SK-N-SH (cell line): Measurements from ENCODE around the gene ST6GALNAC1. TPM values are rescaled to one million over a fixed set of nuclear protein-coding genes. Genes with fewer than 3 reads are reported as not detected.

Source experiments
- CTCF ChIA-PET: fragments of 300-600, 350-600 bp; formaldehyde crosslinking; extraction: SDS; loops from one replicate; lab custom pipeline; 2021; lab: Yijun Ruan, JAX
- POLR2A ChIA-PET: fragments of 350-600 bp; sonication (Branson Sonifier 250); formaldehyde crosslinking; extraction: SDS; loops from one replicate; lab custom pipeline; 2020; ENCODE audit warnings: antibody characterized with exemption, inconsistent platforms; lab: Yijun Ruan, JAX
- DNase-seq: peaks from one replicate; pipeline ENCODE4 v3.0.0; 2012
- H2AFZ ChIP-seq: fragments of 200-600 bp; sonication (generic); 2 replicates; pipeline ENCODE4 v1.8.1; 2016; ENCODE audit warnings: antibody characterized with exemption, mild to moderate bottlenecking, low read depth
- H3F3A ChIP-seq: fragments of 200-600 bp; sonication (generic); replicated peaks from 2 replicates; pipeline ENCODE3; 2016; ENCODE audit warnings: antibody characterized with exemption, mild to moderate bottlenecking; ENCODE audit not compliant: insufficient read depth
- H3K27ac ChIP-seq, 2 experiments: fragments of 200-500 bp in 1 of 2; fragments of 200-600 bp in 1 of 2; sonication (Bioruptor generic) in 1 of 2; sonication (generic), shearing (Covaris generic) in 1 of 2; 2 replicates each; pipeline versions ENCODE4 v1.5.1 to v1.6.1; 2014 to 2016; ENCODE audit warnings: low read depth in 2 of 2, inconsistent platforms in 1 of 2, low read length in 1 of 2, mild to moderate bottlenecking in 1 of 2, mixed read lengths in 1 of 2
- H3K27me3 ChIP-seq: fragments of 200-600 bp; sonication (generic), shearing (Covaris generic); 2 replicates; pipeline ENCODE4 v1.6.1; 2016; ENCODE audit warnings: mixed run types; ENCODE audit not compliant: insufficient read depth
- H3K36me3 ChIP-seq, 2 experiments: fragments of 200-500 bp in 1 of 2; fragments of 200-600 bp in 1 of 2; sonication (Bioruptor generic) in 1 of 2; sonication (generic) in 1 of 2; replicated peaks in 1 of 2; 2 replicates each; pipeline versions ENCODE3 to v1.5.1; 2014 to 2016; ENCODE audit warnings: low read length in 1 of 2, mild to moderate bottlenecking in 1 of 2; ENCODE audit not compliant: insufficient read depth in 2 of 2, control insufficient read depth in 1 of 2
- H3K4me1 ChIP-seq, 2 experiments: fragments of 200-500 bp in 1 of 2; fragments of 200-600 bp in 1 of 2; sonication (Bioruptor generic) in 1 of 2; sonication (generic), shearing (Covaris generic) in 1 of 2; 2 replicates each; pipeline versions ENCODE4 v1.5.1 to v1.6.1; 2014 to 2016; ENCODE audit warnings: low read depth in 1 of 2, low read length in 1 of 2, mixed run types in 1 of 2; ENCODE audit not compliant: insufficient read depth in 2 of 2, control insufficient read depth in 1 of 2
- H3K4me2 ChIP-seq: fragments of 200-600 bp; sonication (generic), shearing (Covaris generic); 2 replicates; pipeline ENCODE4 v1.6.1; 2017; ENCODE audit warnings: mixed run types
- H3K4me3 ChIP-seq, 2 experiments: fragments of 200-500 bp in 1 of 2; fragments of 200-600 bp in 1 of 2; sonication (Bioruptor generic) in 1 of 2; sonication (generic), shearing (Covaris generic) in 1 of 2; 2 replicates each; pipeline versions ENCODE4 v1.5.1 to v1.8.1; 2014 to 2016; ENCODE audit warnings: low read depth in 2 of 2, inconsistent platforms in 1 of 2, low read length in 1 of 2, mild to moderate bottlenecking in 1 of 2, mixed read lengths in 1 of 2, moderate library complexity in 1 of 2
- H3K79me2 ChIP-seq: fragments of 200-600 bp; sonication (generic); 2 replicates; pipeline ENCODE4 v1.8.1; 2017; ENCODE audit warnings: mild to moderate bottlenecking; ENCODE audit not compliant: insufficient read depth
- H3K9ac ChIP-seq: fragments of 200-600 bp; sonication (generic); 2 replicates; pipeline ENCODE4 v1.6.1; 2017; ENCODE audit warnings: mixed run types
- H3K9me2 ChIP-seq: fragments of 200-600 bp; sonication (generic); 2 replicates; pipeline ENCODE4 v1.6.1; 2017; ENCODE audit warnings: mixed run types
- H3K9me3 ChIP-seq: fragments of 200-600 bp; sonication (generic); 2 replicates; pipeline ENCODE4 v1.6.1; 2017; ENCODE audit warnings: mixed run types, mild to moderate bottlenecking, moderate library complexity
- H4K20me1 ChIP-seq: fragments of 200-600 bp; sonication (generic); 2 replicates; pipeline ENCODE4 v1.6.1; 2017; ENCODE audit warnings: mild to moderate bottlenecking, mixed run types; ENCODE audit not compliant: insufficient read depth
- CHD2 ChIP-seq: fragments of 150-350 bp; IDR thresholded peaks from 2 replicates; pipeline ENCODE4 v1.6.1; 2018; ENCODE audit warnings: low read length; ENCODE audit not compliant: partially characterized antibody
- EP300 ChIP-seq, 2 experiments: IDR thresholded peaks; 2 replicates each; pipeline versions ENCODE4 v1.4.0 to v1.6.1; 2012; ENCODE audit warnings: borderline replicate concordance in 1 of 2, low read depth in 1 of 2, low read length in 1 of 2
- EZH2phosphoT487 ChIP-seq: fragments of 200-600 bp; sonication (generic); IDR thresholded peaks from 2 replicates; pipeline ENCODE4 v1.6.1; 2017; ENCODE audit warnings: low read depth, mixed run types, mild to moderate bottlenecking, antibody characterized with exemption, moderate library complexity, borderline replicate concordance
- GABPA ChIP-seq: IDR thresholded peaks from 2 replicates; pipeline ENCODE4 v1.4.0; 2012; ENCODE audit warnings: low read depth, mild to moderate bottlenecking
- GATA2 ChIP-seq: sonication (generic); formaldehyde crosslinking; IDR thresholded peaks from 2 replicates; pipeline ENCODE4 v1.5.0; 2020; ENCODE audit warnings: mild to moderate bottlenecking, missing genetic modification reagents
- NFIC ChIP-seq: IDR thresholded peaks from 2 replicates; pipeline ENCODE4 v1.4.0; 2012; ENCODE audit warnings: borderline replicate concordance
- PBX3 ChIP-seq: IDR thresholded peaks from 2 replicates; pipeline ENCODE4; 2012
- POLR2AphosphoS5 ChIP-seq: IDR thresholded peaks from 2 replicates; pipeline ENCODE4 v1.6.1; 2012; ENCODE audit warnings: low read depth, low read length
- RCOR1 ChIP-seq: fragments of 150-350 bp; IDR thresholded peaks from 2 replicates; pipeline ENCODE4 v1.6.1; 2017; ENCODE audit warnings: antibody characterized with exemption, low read length
- RFX5 ChIP-seq: IDR thresholded peaks from 2 replicates; pipeline ENCODE4 v1.6.1; 2012; ENCODE audit warnings: mild to moderate bottlenecking, improper control_type of control experiment, low read length
- TCF12 ChIP-seq: IDR thresholded peaks from 2 replicates; pipeline ENCODE4 v1.4.0; 2012
- TEAD4 ChIP-seq: IDR thresholded peaks from 2 replicates; pipeline ENCODE4 v1.4.0; 2012; ENCODE audit warnings: mild to moderate bottlenecking, borderline replicate concordance; ENCODE audit not compliant: insufficient read depth
- USF1 ChIP-seq: IDR thresholded peaks from 2 replicates; pipeline ENCODE4 v1.4.0; 2012; ENCODE audit warnings: low read depth, borderline replicate concordance
- USF2 ChIP-seq: fragments of 150-350 bp; IDR thresholded peaks from 2 replicates; pipeline ENCODE4 v1.6.1; 2017; ENCODE audit warnings: antibody characterized with exemption, low read length, low read depth, borderline replicate concordance
- YY1 ChIP-seq: IDR thresholded peaks from 2 replicates; pipeline ENCODE4 v1.4.0; 2012; ENCODE audit warnings: low read depth, mild to moderate bottlenecking
- WGBS: methylation state at CpG from one replicate; pipeline ENCODE4 v1.1.6; 2017; ENCODE audit warnings: low lambda C conversion rate; 5-methylcytosine and 5-hydroxymethylcytosine counted together
- polyA plus RNA-seq, 3 experiments: library from polyadenylated mRNA; depleted of rRNA; stranded (reverse); fragments of >200 nt; gene quantifications; 2 replicates each; pipeline ENCODE4 v1.2.3, GENCODE V29; 2012
- small RNA-seq, 7 experiments: library from RNA; depleted of rRNA; stranded (forward); fragments of <200 nt; gene quantifications; one replicate each; pipeline ENCODE3, GENCODE V24; 2012

ST6GALNAC1 gene
- polyA plus RNA-seq, 1 of the 3 experiments (the other 2 are of a cell fraction), result not detected

GRCh38 chr17:76575570-76575969 lies 68.0 kb downstream of the ST6GALNAC1 start:
- H3K79me2 ChIP-seq, result no peaks in the 10 kb centered on the region
- WGBS, result 73% methylated on average over 5 of the region's 5 CpGs
- no peak overlapping the region for H3K4me2 ChIP-seq
- no peak overlapping the region for H3K27ac ChIP-seq
- CTCF ChIA-PET, result interaction anchor here (0.8 to 8.5 kb wide), 8 partner anchors 8 to 293 kb away, joined by 3 to 45 read pairs (median 4); partner anchors contain the start of genes MGAT5B and ST6GALNAC2
- TF ChIP-seq GABPA (no peak), NFIC (no peak), POLR2AphosphoS5 (no peak), RFX5 (no peak), TEAD4 (no peak), EP300 (IDR thresholded peaks at IDR 0.05; ENCODE audit: borderline replicate concordance in 1 of 2, low read depth in 1 of 2, low read length in 1 of 2) (no peak), EZH2phosphoT487 (no peak), USF1 (no peak), RCOR1 (no peak), YY1 (no peak), USF2 (no peak), GATA2 (no peak), CHD2 (no peak), TCF12 (no peak), PBX3 (no peak)
- DNase-seq, result no peak
- no peak overlapping the region for H3K4me3 ChIP-seq
- H3K9ac ChIP-seq, result no peak overlapping the region
- H3K36me3 ChIP-seq, result no peaks in the 10 kb centered on the region
- H4K20me1 ChIP-seq, result no peaks in the 10 kb centered on the region
- no peaks in the 10 kb centered on the region for H3K9me3 ChIP-seq
- no peak overlapping the region for H2AFZ ChIP-seq
- POLR2A ChIA-PET, result no interaction called here
- no peaks in the 10 kb centered on the region for H3K27me3 ChIP-seq
- no peaks in the 10 kb centered on the region for H3K4me1 ChIP-seq
- no peaks in the 10 kb centered on the region for H3F3A ChIP-seq
- no peaks in the 10 kb centered on the region for H3K9me2 ChIP-seq

Small RNAs within 50 kb of the gene (small RNA-seq; reads per million reads assigned to genes)
- 0 to 1.1 (median 0) reads per million in 7 experiments for gene AC015802.2
- gene RNU6-227P, result 0 to 2.5 (median 0) reads per million in 7 experiments

Other genes with a start within 250 kb of the ST6GALNAC1 start
- 20.0 and 25.4 TPM in 2 replicates for gene UBE2O, start 190.6 kb downstream of the ST6GALNAC1 start, polyA plus RNA-seq (2012; rRNA removed)
- gene AANAT, start 176.2 kb downstream of the ST6GALNAC1 start, polyA plus RNA-seq (2012; rRNA removed), result 0.26 TPM in 1 of 2 replicates, not detected in the other
- 14.0 and 16.1 TPM in 2 replicates for gene RHBDF2, start 142.3 kb downstream of the ST6GALNAC1 start, polyA plus RNA-seq (2012; rRNA removed)
- gene CYGB, start 106.0 kb downstream of the ST6GALNAC1 start, polyA plus RNA-seq (2012; rRNA removed), result 1.7 and 3.7 TPM in 2 replicates
- gene PRCD, start 103.7 kb downstream of the ST6GALNAC1 start, polyA plus RNA-seq (2012; rRNA removed), result 2.2 and 5.0 TPM in 2 replicates
- gene ST6GALNAC2, start 57.9 kb downstream of the ST6GALNAC1 start, polyA plus RNA-seq (2012; rRNA removed), result 0.57 and 0.94 TPM in 2 replicates
- 154 and 187 TPM in 2 replicates for gene MXRA7, start 67.2 kb upstream of the ST6GALNAC1 start, polyA plus RNA-seq (2012; rRNA removed)
- gene JMJD6, start 82.8 kb upstream of the ST6GALNAC1 start, polyA plus RNA-seq (2012; rRNA removed), result 20.1 and 23.3 TPM in 2 replicates
- gene METTL23, start 83.1 kb upstream of the ST6GALNAC1 start, polyA plus RNA-seq (2012; rRNA removed), result 75.9 and 96.8 TPM in 2 replicates
- gene SRSF2, start 93.6 kb upstream of the ST6GALNAC1 start, polyA plus RNA-seq (2012; rRNA removed), result 211 and 271 TPM in 2 replicates
- 22.7 and 28.3 TPM in 2 replicates for gene MFSD11, start 94.4 kb upstream of the ST6GALNAC1 start, polyA plus RNA-seq (2012; rRNA removed)
- gene MGAT5B, start 224.6 kb upstream of the ST6GALNAC1 start, polyA plus RNA-seq (2012; rRNA removed), result 10.3 and 13.8 TPM in 2 replicates